CD14-positive monocyte (primary cell): ENCODE measurements around the gene COL25A1. TPM values are rescaled to one million over a fixed set of nuclear protein-coding genes. Genes with fewer than 3 reads are reported as not detected.

Experiments
- DNase-seq, 3 donors: peaks; one replicate each; pipeline ENCODE4 v3.0.0-alpha.2; 2011 to 2022
- H2AFZ ChIP-seq: 2 replicates; pipeline ENCODE4 v1.6.0; 2012; ENCODE audit warnings: mild to moderate bottlenecking, low read depth, low read length, inconsistent platforms; ENCODE audit not compliant: insufficient read depth, poor library complexity, severe bottlenecking
- H3K27ac ChIP-seq, 2 donors: 1 replicate in 1 of 2; 2 replicates in 1 of 2; pipeline ENCODE4 v1.5.1; 2012 to 2013; ENCODE audit warnings: low read length in 2 of 2, control low read depth in 1 of 2, inconsistent platforms in 1 of 2, low read depth in 1 of 2, mild to moderate bottlenecking in 1 of 2
- H3K27me3 ChIP-seq, 2 donors: one replicate each; pipeline versions ENCODE4 v1.6.0 to v1.6.1; 2011 to 2013; ENCODE audit warnings: low read length in 2 of 2; ENCODE audit not compliant: control insufficient read depth in 2 of 2, insufficient read depth in 2 of 2
- H3K36me3 ChIP-seq, 2 donors: replicated peaks in 1 of 2; 1 replicate in 1 of 2; 2 replicates in 1 of 2; pipeline versions ENCODE4 v1.5.1 to v1.6.1; 2012 to 2013; ENCODE audit warnings: low read length in 2 of 2, control low read depth in 1 of 2, inconsistent platforms in 1 of 2, mild to moderate bottlenecking in 1 of 2; ENCODE audit not compliant: insufficient read depth in 2 of 2, control insufficient read depth in 1 of 2
- H3K4me1 ChIP-seq, 2 donors: 1 replicate in 1 of 2; 2 replicates in 1 of 2; pipeline versions ENCODE4 v1.5.1 to v1.6.1; 2012 to 2013; ENCODE audit warnings: low read length in 2 of 2, control low read depth in 1 of 2, inconsistent platforms in 1 of 2, mild to moderate bottlenecking in 1 of 2, moderate library complexity in 1 of 2; ENCODE audit not compliant: insufficient read depth in 2 of 2, control insufficient read depth in 1 of 2
- H3K4me2 ChIP-seq: replicated peaks from 2 replicates; pipeline ENCODE3; 2012; ENCODE audit warnings: low read length, moderate library complexity, mild to moderate bottlenecking; ENCODE audit not compliant: poor library complexity, severe bottlenecking; ENCODE audit errors: extremely low read depth
- H3K4me3 ChIP-seq, 3 experiments: fragments of 200-600 bp in 1 of 3; sonication (generic) in 1 of 3; replicated peaks in 1 of 3; 1 replicate in 2 of 3; 2 replicates in 1 of 3; pipeline ENCODE4 v1.5.1; 2011 to 2013; ENCODE audit warnings: low read length in 3 of 3, mild to moderate bottlenecking in 3 of 3, control low read depth in 2 of 3, low read depth in 2 of 3, inconsistent platforms in 1 of 3, moderate library complexity in 1 of 3
- H3K79me2 ChIP-seq: 2 replicates; pipeline ENCODE4 v1.6.0; 2012; ENCODE audit warnings: mild to moderate bottlenecking, control low read depth, inconsistent platforms, low read length, moderate library complexity; ENCODE audit not compliant: insufficient read depth
- H3K9ac ChIP-seq: 2 replicates; pipeline ENCODE4 v1.6.0; 2017; ENCODE audit warnings: low read length, mild to moderate bottlenecking; ENCODE audit not compliant: insufficient read depth, poor library complexity, severe bottlenecking
- H3K9me3 ChIP-seq, 2 donors: replicated peaks in 1 of 2; 1 replicate in 1 of 2; 2 replicates in 1 of 2; pipeline versions ENCODE4 v1.5.1 to v1.6.1; 2012 to 2013; ENCODE audit warnings: low read length in 2 of 2, control low read depth in 1 of 2; ENCODE audit not compliant: control insufficient read depth in 1 of 2, insufficient read depth in 1 of 2
- H4K20me1 ChIP-seq: 2 replicates; pipeline ENCODE4 v1.6.0; 2012; ENCODE audit warnings: mild to moderate bottlenecking, low read length, control low read depth, moderate library complexity; ENCODE audit not compliant: insufficient read depth
- H3K27ac Mint-ChIP-seq, 7 donors: one replicate each; pipeline ENCODE4 v1.8.0; 2020; ENCODE audit warnings: mild to moderate bottlenecking in 7 of 7, mixed read lengths in 7 of 7, moderate library complexity in 6 of 7, inconsistent platforms in 2 of 7
- H3K27me3 Mint-ChIP-seq, 3 donors: one replicate each; pipeline ENCODE4 v1.8.0; 2021 to 2022; ENCODE audit warnings: low read depth in 3 of 3, mild to moderate bottlenecking in 3 of 3, mixed read lengths in 3 of 3, moderate library complexity in 3 of 3, inconsistent platforms in 1 of 3
- H3K36me3 Mint-ChIP-seq, 2 donors: one replicate each; pipeline ENCODE4 v1.8.0; 2020; ENCODE audit warnings: mixed read lengths in 2 of 2, inconsistent platforms in 1 of 2, mild to moderate bottlenecking in 1 of 2
- H3K4me1 Mint-ChIP-seq: one replicate; pipeline ENCODE4 v1.8.0; 2020; ENCODE audit warnings: mild to moderate bottlenecking, mixed read lengths
- H3K4me3 Mint-ChIP-seq, 2 donors: one replicate each; pipeline ENCODE4 v1.8.0; 2020; ENCODE audit warnings: mild to moderate bottlenecking in 2 of 2, mixed read lengths in 2 of 2, moderate library complexity in 1 of 2
- H3K9me3 Mint-ChIP-seq, 7 donors: one replicate each; pipeline ENCODE4 v1.8.0; 2020 to 2022; ENCODE audit warnings: mixed read lengths in 7 of 7, mild to moderate bottlenecking in 6 of 7, moderate library complexity in 6 of 7, inconsistent platforms in 2 of 7
- WGBS: methylation state at CpG from one replicate; pipeline ENCODE4 v1.1.5; 2013; ENCODE audit warnings: missing lambda C conversion rate; ENCODE audit not compliant: insufficient coverage; 5-methylcytosine and 5-hydroxymethylcytosine counted together
- intact Hi-C, 2 donors: fragments of 100-400 bp; cut with micrococcal nuclease; formaldehyde crosslinking; loops; one replicate each; pipeline versions ENCODE4 v1.15.0 to v1.15.1; 2023
- polyA plus RNA-seq, 3 donors: library from polyadenylated mRNA; depleted of rRNA in 1 of 3; unstranded in 2 of 3; stranded (reverse) in 1 of 3; fragments of 300-500 nt in 2 of 3; fragments of >200 nt in 1 of 3; fragmentation: Illumina TruSeq in 2 of 3; gene quantifications; 1 replicate in 2 of 3; 2 replicates in 1 of 3; pipeline ENCODE4 v1.2.3, GENCODE V29; 2012 to 2021
- TF ChIP-seq, protein P1 (sequence below): fragments of 200-600 bp; IDR thresholded peaks from one replicate; pipeline ENCODE4 v1.8.0; 2022; ENCODE audit warnings: antibody characterized with exemption, mild to moderate bottlenecking

Gene COL25A1
- polyA plus RNA-seq, 3 donors, result not detected

DNA sequence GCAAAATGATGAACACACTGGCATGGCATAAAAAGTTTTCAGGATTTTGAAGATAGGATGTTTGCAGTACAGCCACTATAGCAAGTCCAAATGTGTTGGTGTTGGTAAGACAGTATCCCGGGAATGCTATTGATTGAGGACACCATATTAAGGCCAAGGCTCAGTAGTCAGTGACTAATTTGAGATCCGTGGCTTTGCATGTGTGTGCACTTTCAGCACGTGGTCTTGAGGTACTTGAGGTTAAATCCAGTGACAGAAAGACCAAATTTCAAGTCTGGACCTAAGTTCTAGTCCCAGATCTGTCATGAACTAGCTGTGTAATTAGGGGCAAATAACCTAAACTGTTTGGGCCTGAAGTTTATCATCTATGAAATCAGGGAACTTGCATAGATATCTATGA, 463.1 kb downstream of the COL25A1 start:
- Histone ChIP-seq H3K9me3 (no peaks in the 10 kb centered on the region), H4K20me1 (no peaks in the 10 kb centered on the region), H3K27ac (no peak overlapping the region), H3K36me3 (no peaks in the 10 kb centered on the region), H3K79me2 (no peaks in the 10 kb centered on the region), H2AFZ (no peak overlapping the region), H3K9ac (no peak overlapping the region), H3K4me2 (no peak overlapping the region), H3K4me3 (no peak overlapping the region), H3K4me1 (no peaks in the 10 kb centered on the region), H3K27me3 (no peaks in the 10 kb centered on the region)
- intact Hi-C loops, result no loop called here
- no peaks in the 10 kb centered on the region for H3K4me1 Mint-ChIP-seq
- no peak overlapping the region for H3K4me3 Mint-ChIP-seq
- TF ChIP-seq, protein P1, sequence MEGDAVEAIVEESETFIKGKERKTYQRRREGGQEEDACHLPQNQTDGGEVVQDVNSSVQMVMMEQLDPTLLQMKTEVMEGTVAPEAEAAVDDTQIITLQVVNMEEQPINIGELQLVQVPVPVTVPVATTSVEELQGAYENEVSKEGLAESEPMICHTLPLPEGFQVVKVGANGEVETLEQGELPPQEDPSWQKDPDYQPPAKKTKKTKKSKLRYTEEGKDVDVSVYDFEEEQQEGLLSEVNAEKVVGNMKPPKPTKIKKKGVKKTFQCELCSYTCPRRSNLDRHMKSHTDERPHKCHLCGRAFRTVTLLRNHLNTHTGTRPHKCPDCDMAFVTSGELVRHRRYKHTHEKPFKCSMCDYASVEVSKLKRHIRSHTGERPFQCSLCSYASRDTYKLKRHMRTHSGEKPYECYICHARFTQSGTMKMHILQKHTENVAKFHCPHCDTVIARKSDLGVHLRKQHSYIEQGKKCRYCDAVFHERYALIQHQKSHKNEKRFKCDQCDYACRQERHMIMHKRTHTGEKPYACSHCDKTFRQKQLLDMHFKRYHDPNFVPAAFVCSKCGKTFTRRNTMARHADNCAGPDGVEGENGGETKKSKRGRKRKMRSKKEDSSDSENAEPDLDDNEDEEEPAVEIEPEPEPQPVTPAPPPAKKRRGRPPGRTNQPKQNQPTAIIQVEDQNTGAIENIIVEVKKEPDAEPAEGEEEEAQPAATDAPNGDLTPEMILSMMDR, result no peak
- no peak for DNase-seq
- peaks cover 0 to 6% (median 0%) of the 10 kb centered on the region in 3 donors for H3K27me3 Mint-ChIP-seq
- WGBS, result 95% methylated on average over 2 of the region's 3 CpGs
- no peaks in the 10 kb centered on the region for H3K9me3 Mint-ChIP-seq
- no peak overlapping the region for H3K27ac Mint-ChIP-seq
- H3K36me3 Mint-ChIP-seq, result no peaks in the 10 kb centered on the region

- TF ChIP-seq, protein P1, result no peak
- H3K27me3 ChIP-seq, result no peaks in the 10 kb centered on the region
- DNase-seq, result no peak
- H3K4me1 ChIP-seq, result no peaks in the 10 kb centered on the region
- no peaks in the 10 kb centered on the region for H4K20me1 ChIP-seq
- no peak overlapping the region for H3K4me3 ChIP-seq
- no peak overlapping the region for H3K4me2 ChIP-seq
- no peaks in the 10 kb centered on the region for H3K9me3 ChIP-seq
- no peak overlapping the region for H3K9ac ChIP-seq
- H3K79me2 ChIP-seq, result no peaks in the 10 kb centered on the region
- no peaks in the 10 kb centered on the region for H3K36me3 Mint-ChIP-seq
- H3K4me3 Mint-ChIP-seq, result no peak overlapping the region
- intact Hi-C loops, result no loop called here
- H3K36me3 ChIP-seq, result no peaks in the 10 kb centered on the region
- no peak overlapping the region for H3K27ac Mint-ChIP-seq
- H3K4me1 Mint-ChIP-seq, result no peaks in the 10 kb centered on the region
- H3K9me3 Mint-ChIP-seq, result no peaks in the 10 kb centered on the region
- H2AFZ ChIP-seq, result no peak overlapping the region
- WGBS, result no CpG with 5 or more reads among the region's 4 CpGs
- no peak overlapping the region for H3K27ac ChIP-seq
- peaks cover 0 to 6% (median 0%) of the 10 kb centered on the region in 3 donors for H3K27me3 Mint-ChIP-seq
These were observed 464.0 kb downstream of the COL25A1 start for GRCh38 chr4:108838451-108838850.
